GM19397 (cell line): ENCODE measurements around the gene EOLA1.
"Not testable (repeated sequence)": the region's sequence is repeated elsewhere in the genome, so short reads cannot be mapped to it uniquely, and the experiment has no call there.

Experiments used
- ATAC-seq: cut with Tn5 transposase; IDR thresholded peaks from one replicate; pipeline ENCODE4 v1.9.1; 2021; ENCODE audit warnings: mild to moderate bottlenecking, moderate library complexity; ENCODE audit not compliant: unreplicated experiment

EOLA1 gene

GRCh38 chrX:149540621-149541520 lies at the start of gene EOLA1:
Gene EOLA1 (plus strand): TSS chrX:149541012. CDS start chrX:149545631, 4,619 bp downstream.
- ATAC-seq: peak; percentile 71

GRCh38 chrX:149491812-149492211 lies 49.0 kb upstream of the EOLA1 start:
- ATAC-seq: no peak

- no peak for ATAC-seq
Measured at GRCh38 chrX:149493567-149494562, 46.9 kb upstream of the EOLA1 start.

GRCh38 chrX:149494844-149495565 lies 45.8 kb upstream of the EOLA1 start:
- no peak for ATAC-seq

GRCh38 chrX:149495573-149496071 lies 45.2 kb upstream of the EOLA1 start:
- no peak for ATAC-seq

GRCh38 chrX:149497054-149497453 lies 43.8 kb upstream of the EOLA1 start:
- ATAC-seq: no peak

- no peak for ATAC-seq
Measured at GRCh38 chrX:149497626-149498025, 43.2 kb upstream of the EOLA1 start.

GRCh38 chrX:149498767-149499166 lies 42.0 kb upstream of the EOLA1 start:
- ATAC-seq: no peak

- ATAC-seq: no peak
Measured at GRCh38 chrX:149499766-149500165, 41.0 kb upstream of the EOLA1 start.

- not testable (repeated sequence) for ATAC-seq
Measured at GRCh38 chrX:149502923-149503322, 37.9 kb upstream of the EOLA1 start.

GRCh38 chrX:149503446-149503845 lies 37.4 kb upstream of the EOLA1 start:
- peak; percentile 59 for ATAC-seq

GRCh38 chrX:149504226-149504914 lies 36.4 kb upstream of the EOLA1 start:
- ATAC-seq: no peak

GRCh38 chrX:149504915-149505651 lies 35.7 kb upstream of the EOLA1 start, which contains the start of gene IDS:
Gene IDS (minus strand): TSS chrX:149505306. CDS start chrX:149505137, 169 bp downstream.
- ATAC-seq: peak; percentile 82

- ATAC-seq: no peak
Measured at GRCh38 chrX:149505671-149506070, 35.1 kb upstream of the EOLA1 start.

- no peak for ATAC-seq
Measured at GRCh38 chrX:149506349-149506748, 34.5 kb upstream of the EOLA1 start.

- ATAC-seq: no peak
Measured at GRCh38 chrX:149508467-149508866, 32.3 kb upstream of the EOLA1 start.

- ATAC-seq: peak; percentile 57
Measured at GRCh38 chrX:149510386-149510785, 30.4 kb upstream of the EOLA1 start.

- no peak for ATAC-seq
Measured at GRCh38 chrX:149511081-149511480, 29.7 kb upstream of the EOLA1 start.

- no peak for ATAC-seq
Measured at GRCh38 chrX:149512225-149512885, 28.5 kb upstream of the EOLA1 start.
